Upper lobe of left lung (tissue), 6 donors: ENCODE data around the gene LSM14B. TPM values are rescaled to one million over a fixed set of nuclear protein-coding genes. Genes with fewer than 3 reads are reported as not detected.

Experiments
- ATAC-seq, 2 donors: fragments of 200-7000 bp; cut with Tn5 transposase; one replicate each; pipeline ENCODE4 v1.9.1; 2022; ENCODE audit warnings: mild to moderate bottlenecking in 2 of 2, moderate library complexity in 2 of 2; ENCODE audit not compliant: low FRiP score in 2 of 2
- DNase-seq, 2 donors: peaks; one replicate each; pipeline ENCODE4 v3.0.0-alpha.2; 2019 to 2020
- H3K27ac ChIP-seq, 4 donors: fragments of 200-600 bp; sonication (generic); one replicate each; pipeline ENCODE4 v1.5.1; 2016 to 2019
- H3K27me3 ChIP-seq, 4 donors: fragments of 200-600 bp; sonication (generic); one replicate each; pipeline ENCODE4 v1.5.1; 2017 to 2019
- H3K36me3 ChIP-seq, 4 donors: fragments of 200-600 bp; sonication (generic); one replicate each; pipeline ENCODE4 v1.5.1; 2016 to 2019
- H3K4me1 ChIP-seq, 4 donors: fragments of 200-600 bp; sonication (generic); one replicate each; pipeline ENCODE4 v1.5.1; 2018 to 2019
- H3K4me3 ChIP-seq, 4 donors: fragments of 200-600 bp; sonication (generic); one replicate each; pipeline ENCODE4 v1.5.1; 2017 to 2019; ENCODE audit warnings: mild to moderate bottlenecking in 2 of 4, moderate library complexity in 1 of 4
- H3K9me3 ChIP-seq, 4 donors: fragments of 200-600 bp; sonication (generic); one replicate each; pipeline ENCODE4 v1.5.1; 2018 to 2019
- EP300 ChIP-seq, 4 donors: sonication (generic); formaldehyde crosslinking; IDR thresholded peaks; one replicate each; pipeline ENCODE4 v1.5.1; 2017; ENCODE audit warnings: antibody characterized with exemption in 4 of 4, control low read depth in 2 of 4
- POLR2A ChIP-seq, 4 donors: fragments of 450-650 bp; IDR thresholded peaks; one replicate each; pipeline ENCODE4 v1.5.1; 2016 to 2017; ENCODE audit warnings: antibody characterized with exemption in 4 of 4, mild to moderate bottlenecking in 2 of 4
- POLR2AphosphoS5 ChIP-seq, 2 donors: sonication (generic); formaldehyde crosslinking; IDR thresholded peaks; one replicate each; pipeline ENCODE4 v1.5.1; 2017; ENCODE audit warnings: antibody characterized with exemption in 2 of 2
- WGBS, 2 donors: methylation state at CpG; one replicate each; pipeline ENCODE4 v1.1.5; 2017 to 2018; 5-methylcytosine and 5-hydroxymethylcytosine counted together
- total RNA-seq, 6 donors: library from RNA; depleted of rRNA in 4 of 6; stranded (reverse); fragments of >200 nt in 4 of 6; gene quantifications; one replicate each; pipeline versions ENCODE4 v1.1.0 to v1.2.1, GENCODE V29; 2016 to 2021
- TF ChIP-seq, protein P1 (sequence below), 6 experiments: fragments of 450-650 bp in 4 of 6; fragments of 200-600 bp in 2 of 6; sonication (generic) in 2 of 6; IDR thresholded peaks; one replicate each; pipeline ENCODE4 v1.5.1; 2016 to 2019; ENCODE audit warnings: antibody characterized with exemption in 6 of 6
- donor health status: DM: no; HTN: no; CAD: no; lungs with moderate emphysema.
- donor health status: DM: no; HTN: yes; CAD: no; lungs with severe emphysema.

The LSM14B gene
- total RNA-seq, 6 donors from 2014 or later, result 27.8 to 46.3 (median 36.4) TPM

DNA sequence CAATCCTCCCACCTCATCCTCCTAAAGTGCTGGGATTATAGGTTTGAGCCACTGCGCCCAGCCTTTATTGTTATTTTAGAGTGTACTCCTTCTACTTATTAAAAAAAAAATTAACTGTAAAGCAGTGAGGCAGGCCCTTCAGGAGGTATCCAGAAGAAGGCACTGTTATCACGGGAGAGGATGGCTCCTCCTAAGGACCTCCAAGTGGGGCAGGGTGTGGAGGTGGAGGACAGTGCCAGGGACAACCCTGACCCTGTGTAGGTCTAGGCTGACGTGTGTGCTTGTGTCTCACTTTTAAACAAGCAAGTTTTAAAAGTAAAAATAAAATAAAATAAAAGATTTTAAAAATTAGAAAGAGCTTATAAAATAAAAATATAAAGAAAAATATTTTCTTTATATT, 32.9 kb upstream of the LSM14B start:
- no peaks in the 10 kb centered on the region for H3K4me1 ChIP-seq
- TF ChIP-seq POLR2AphosphoS5 (IDR thresholded peaks at IDR 0.05), result no peak
- TF ChIP-seq EP300 (IDR thresholded peaks at IDR 0.05), result no peak
- TF ChIP-seq POLR2A (IDR thresholded peaks at IDR 0.05), result no peak
- TF ChIP-seq, protein P1, sequence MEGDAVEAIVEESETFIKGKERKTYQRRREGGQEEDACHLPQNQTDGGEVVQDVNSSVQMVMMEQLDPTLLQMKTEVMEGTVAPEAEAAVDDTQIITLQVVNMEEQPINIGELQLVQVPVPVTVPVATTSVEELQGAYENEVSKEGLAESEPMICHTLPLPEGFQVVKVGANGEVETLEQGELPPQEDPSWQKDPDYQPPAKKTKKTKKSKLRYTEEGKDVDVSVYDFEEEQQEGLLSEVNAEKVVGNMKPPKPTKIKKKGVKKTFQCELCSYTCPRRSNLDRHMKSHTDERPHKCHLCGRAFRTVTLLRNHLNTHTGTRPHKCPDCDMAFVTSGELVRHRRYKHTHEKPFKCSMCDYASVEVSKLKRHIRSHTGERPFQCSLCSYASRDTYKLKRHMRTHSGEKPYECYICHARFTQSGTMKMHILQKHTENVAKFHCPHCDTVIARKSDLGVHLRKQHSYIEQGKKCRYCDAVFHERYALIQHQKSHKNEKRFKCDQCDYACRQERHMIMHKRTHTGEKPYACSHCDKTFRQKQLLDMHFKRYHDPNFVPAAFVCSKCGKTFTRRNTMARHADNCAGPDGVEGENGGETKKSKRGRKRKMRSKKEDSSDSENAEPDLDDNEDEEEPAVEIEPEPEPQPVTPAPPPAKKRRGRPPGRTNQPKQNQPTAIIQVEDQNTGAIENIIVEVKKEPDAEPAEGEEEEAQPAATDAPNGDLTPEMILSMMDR (IDR thresholded peaks at IDR 0.05), result no peak
- no peaks in the 10 kb centered on the region for H3K9me3 ChIP-seq
- ATAC-seq, result no peak
- H3K36me3 ChIP-seq, result no peaks in the 10 kb centered on the region
- DNase-seq, result no peak
- H3K27me3 ChIP-seq, result no peaks in the 10 kb centered on the region
- 45 to 53% methylated on average over 3 of the region's 3 CpGs for WGBS, 2 donors
- no peak overlapping the region for H3K27ac ChIP-seq
- no peak overlapping the region for H3K4me3 ChIP-seq

DNA sequence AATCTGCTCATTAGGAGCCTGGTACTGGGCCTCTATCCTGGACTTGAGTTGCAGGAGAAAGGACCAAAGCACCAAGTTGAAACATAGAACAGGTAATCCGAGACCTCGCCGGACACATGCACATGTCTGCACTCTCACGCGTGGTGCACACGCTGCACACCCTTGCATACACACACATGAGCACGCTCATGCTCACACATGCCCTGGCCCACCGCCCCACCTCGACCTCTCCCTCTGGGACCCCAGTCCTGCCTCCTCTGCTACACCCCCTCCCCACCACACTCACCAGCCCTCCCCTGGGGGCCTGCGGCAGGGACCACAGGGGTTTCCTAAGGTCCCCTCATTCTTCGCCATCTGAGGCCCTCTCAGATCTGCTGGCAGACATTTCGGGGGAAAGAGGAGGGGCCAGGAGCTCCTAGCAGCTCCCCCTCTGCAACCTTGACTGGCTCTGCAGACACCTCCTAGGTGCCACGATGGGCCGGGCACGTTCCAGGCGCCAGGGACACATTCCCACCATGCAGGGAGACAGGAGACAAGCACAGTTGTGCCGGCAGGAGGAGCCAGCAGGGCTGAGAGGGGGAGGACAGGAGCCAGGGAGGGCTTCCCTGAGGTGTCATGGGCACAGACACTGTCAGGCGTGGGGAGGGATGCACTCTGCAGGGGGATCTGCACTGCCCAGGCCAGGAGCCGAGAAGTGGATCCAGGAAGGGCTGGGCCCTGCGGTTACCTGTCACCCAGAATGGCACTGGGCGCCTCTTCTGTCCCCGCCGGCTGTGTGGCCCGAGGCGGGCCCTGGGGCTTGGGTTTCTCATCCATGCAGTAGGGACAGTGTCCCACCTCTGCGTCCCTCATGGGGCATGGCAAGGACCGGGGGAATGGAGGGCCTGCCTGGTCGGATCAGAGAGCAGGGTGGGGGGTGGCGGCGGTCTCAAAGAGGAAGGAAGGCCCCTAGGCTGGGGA, 25.6 kb upstream of the LSM14B start:
- no peaks in the 10 kb centered on the region for H3K4me1 ChIP-seq
- 82 to 93% methylated on average over 11 to 30 of the region's 30 CpGs for WGBS, 2 donors
- no peak for TF ChIP-seq EP300 (IDR thresholded peaks at IDR 0.05)
- TF ChIP-seq, protein P1 (IDR thresholded peaks at IDR 0.05), result no peak
- TF ChIP-seq POLR2AphosphoS5 (IDR thresholded peaks at IDR 0.05), result no peak
- no peak for TF ChIP-seq POLR2A (IDR thresholded peaks at IDR 0.05)
- no peak overlapping the region for H3K4me3 ChIP-seq
- ATAC-seq (no peak), DNase-seq (no peak)
- peaks cover 4 to 10% (median 8%) of the 10 kb centered on the region in 4 donors for H3K9me3 ChIP-seq
- no peak overlapping the region for H3K27ac ChIP-seq
- no peaks in the 10 kb centered on the region for H3K36me3 ChIP-seq
- no peaks in the 10 kb centered on the region for H3K27me3 ChIP-seq

DNA sequence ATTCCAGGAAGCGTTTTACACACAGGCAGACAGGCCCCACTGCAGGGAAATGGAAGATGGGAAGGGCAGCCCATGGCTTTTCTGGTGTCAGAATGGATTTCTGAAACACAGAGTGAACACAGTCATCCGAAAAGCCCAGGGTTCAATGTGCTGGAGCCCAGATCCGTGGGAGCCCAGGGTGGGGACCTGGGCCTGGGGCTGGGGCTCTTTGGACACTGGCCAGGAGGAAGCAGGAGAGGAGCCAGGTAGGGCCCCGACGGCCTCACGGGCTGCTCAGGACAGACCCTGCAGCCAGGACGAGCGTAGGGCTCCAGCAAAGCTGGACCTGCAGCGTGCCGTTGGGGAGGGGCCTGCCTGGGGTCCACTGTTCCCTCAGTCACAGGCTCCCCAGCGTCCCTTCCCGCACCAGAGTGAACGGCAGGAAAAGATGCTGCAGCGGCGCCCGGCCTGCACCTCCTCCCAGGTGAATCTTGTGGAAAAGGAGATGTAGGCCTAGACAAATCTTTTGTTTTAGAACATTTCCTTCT, 24.3 kb upstream of the LSM14B start:
- no peaks in the 10 kb centered on the region for H3K27me3 ChIP-seq
- no peak for TF ChIP-seq EP300 (IDR thresholded peaks at IDR 0.05)
- TF ChIP-seq, protein P1 (IDR thresholded peaks at IDR 0.05), result no peak
- TF ChIP-seq POLR2A (IDR thresholded peaks at IDR 0.05), result no peak
- TF ChIP-seq POLR2AphosphoS5 (IDR thresholded peaks at IDR 0.05), result no peak
- H3K36me3 ChIP-seq, result no peaks in the 10 kb centered on the region
- ATAC-seq (no peak), DNase-seq (peak in 1 of 2 donors; percentile 71)
- H3K27ac ChIP-seq, result no peak overlapping the region
- WGBS, 2 donors, result 69 to 75% methylated on average over 14 to 15 of the region's 16 CpGs
- no peak overlapping the region for H3K4me3 ChIP-seq
- no peaks in the 10 kb centered on the region for H3K4me1 ChIP-seq
- peaks cover 4 to 18% (median 11%) of the 10 kb centered on the region in 4 donors for H3K9me3 ChIP-seq

DNA sequence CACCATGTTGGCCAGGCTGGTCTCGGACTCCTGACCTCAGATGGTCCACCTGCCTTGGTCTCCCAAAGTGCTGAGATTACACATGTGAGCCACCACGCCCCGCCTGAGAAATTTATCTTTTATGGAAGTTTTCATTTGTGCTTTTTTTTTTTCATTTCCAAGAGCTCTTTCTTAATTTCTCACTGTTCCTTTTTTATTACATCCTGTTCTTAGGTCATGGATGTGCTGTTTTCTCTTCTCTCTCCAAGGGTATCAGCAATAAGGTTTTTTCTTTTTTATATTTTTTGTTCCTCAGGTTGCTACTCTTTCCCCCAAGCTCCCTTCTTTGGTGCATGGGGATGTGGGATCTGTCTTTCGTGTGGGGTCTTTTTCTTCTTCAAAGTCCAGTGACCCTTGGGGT, 21.2 kb upstream of the LSM14B start:
- Histone ChIP-seq H3K4me1 (no peaks in the 10 kb centered on the region), H3K27ac (no peak overlapping the region), H3K27me3 (no peaks in the 10 kb centered on the region), H3K36me3 (no peaks in the 10 kb centered on the region), H3K4me3 (no peak overlapping the region), H3K9me3 (peaks cover 4 to 29% (median 14%) of the 10 kb centered on the region in 4 donors)
- 94 to 95% methylated on average over 4 of the region's 4 CpGs for WGBS, 2 donors
- no peak for ATAC-seq
- DNase-seq, result no peak
- TF ChIP-seq EP300 (IDR thresholded peaks at IDR 0.05) (no peak), POLR2AphosphoS5 (IDR thresholded peaks at IDR 0.05) (no peak), POLR2A (IDR thresholded peaks at IDR 0.05) (no peak)
- TF ChIP-seq, protein P1 (IDR thresholded peaks at IDR 0.05), result no peak
